A549 treated with GW870086 at 1 μM for 4 hours (cell line): Measurements from ENCODE around the gene RRP36. TPM values are rescaled to one million over a fixed set of nuclear protein-coding genes. Genes with fewer than 3 reads are reported as not detected.

Experiments used
- total RNA-seq: library from RNA; stranded (reverse); fragments of 200-300 nt; extraction: Qiagen RNA extraction; gene quantifications from 5 replicates; pipeline ENCODE4 v1.2.3, GENCODE V29; 2022; ENCODE audit warnings: low read depth

The RRP36 gene
- 70.0 to 78.6 TPM (median 71.7 TPM) in 5 replicates for total RNA-seq

DNA sequence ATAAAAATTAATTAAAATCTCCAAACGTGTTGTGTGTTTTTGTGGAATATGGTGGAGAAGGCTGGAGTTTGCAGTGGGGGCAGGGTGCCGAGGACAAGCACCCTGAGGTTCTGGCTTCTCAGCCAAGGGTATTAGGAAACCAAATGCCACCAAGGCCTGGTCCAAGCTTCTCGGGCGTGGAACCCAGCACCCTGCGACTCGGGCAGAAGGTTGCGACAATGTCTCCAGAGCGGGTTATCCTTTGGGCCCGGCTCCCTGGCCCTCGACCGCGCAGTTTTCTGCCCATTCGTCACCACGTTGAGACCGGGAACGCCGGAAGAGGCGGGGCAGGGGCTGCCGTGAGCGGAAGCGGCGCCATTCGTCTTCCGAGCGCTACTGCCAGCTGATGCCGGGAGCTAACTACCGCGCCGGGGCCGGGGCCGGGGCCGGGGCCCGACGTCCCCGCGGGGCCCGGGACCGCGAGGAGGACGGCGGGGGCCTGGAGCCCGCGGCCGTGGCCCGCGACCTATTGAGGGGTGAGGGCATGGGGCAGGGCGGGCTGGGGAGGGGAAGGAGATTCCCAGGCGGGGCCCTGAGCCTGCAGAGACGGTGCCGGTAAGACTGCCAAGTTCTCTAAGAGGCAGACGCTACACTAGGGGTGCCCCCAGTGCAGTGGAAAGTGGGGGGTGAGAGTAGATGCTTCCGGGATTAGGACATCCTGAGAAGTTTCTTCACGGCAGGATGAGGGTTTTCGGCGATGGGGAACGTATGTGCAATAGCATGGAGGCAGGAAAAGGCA, at the start of gene RRP36:
RRP36 (plus strand) TSS at position 354 of the 778 bp plus-strand sequence; CDS start at position 386, 32 bp downstream.

GRCh38 chr6:42978839-42979522, 42.4 kb upstream of the RRP36 start, which contains the start of gene PEX6:
PEX6 (minus strand) TSS chr6:42979181; CDS start chr6:42979150, 31 bp downstream.

DNA sequence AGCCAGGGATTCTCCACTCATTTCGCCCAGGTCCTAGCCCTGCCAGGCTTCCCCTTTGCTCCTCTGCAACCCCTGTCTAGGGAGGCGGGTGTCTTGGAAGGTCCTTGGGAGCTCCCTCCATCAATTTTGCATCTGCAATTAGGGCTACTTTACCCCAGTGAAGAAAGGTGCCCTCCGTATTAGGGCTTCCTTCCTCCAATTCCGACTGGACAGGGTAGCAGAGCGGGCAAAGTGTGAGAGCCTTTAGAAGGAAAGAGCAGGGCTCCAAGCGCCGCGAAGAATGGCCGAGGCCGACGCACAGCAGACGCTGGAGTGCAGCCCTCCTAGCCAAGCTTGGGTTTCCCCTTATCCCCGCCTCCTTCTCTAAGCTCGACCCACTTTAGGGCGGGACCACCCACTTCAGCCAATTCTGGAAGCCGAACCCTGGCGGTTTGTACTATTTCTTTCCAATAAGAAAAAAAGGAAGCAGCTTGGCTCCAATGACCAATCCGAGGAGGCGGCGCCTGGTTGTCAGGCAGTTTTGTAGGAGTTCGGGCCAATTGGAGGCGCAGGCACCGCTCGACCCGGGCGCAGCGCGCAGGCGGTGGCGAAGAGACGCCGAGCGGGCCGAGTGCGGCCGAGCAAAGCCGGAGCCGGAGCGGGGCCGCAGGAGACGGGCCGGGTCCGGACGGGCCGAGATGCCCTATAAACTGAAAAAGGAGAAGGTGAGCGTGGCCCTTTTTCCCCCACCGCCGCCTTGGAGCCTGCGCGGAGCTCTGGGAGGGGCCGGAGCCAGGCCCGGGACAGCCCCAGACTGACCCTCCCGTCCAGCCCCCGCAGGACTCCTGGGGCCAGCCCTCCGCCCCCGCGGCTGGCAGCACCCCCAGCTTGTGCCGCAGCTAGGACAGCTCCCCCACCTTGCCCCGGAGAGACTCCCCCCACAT, 37.2 kb upstream of the RRP36 start, which contains the start of gene PPP2R5D:
PPP2R5D (plus strand) TSS at position 570 of the 923 bp plus-strand sequence; CDS start at position 678, 108 bp downstream.

DNA sequence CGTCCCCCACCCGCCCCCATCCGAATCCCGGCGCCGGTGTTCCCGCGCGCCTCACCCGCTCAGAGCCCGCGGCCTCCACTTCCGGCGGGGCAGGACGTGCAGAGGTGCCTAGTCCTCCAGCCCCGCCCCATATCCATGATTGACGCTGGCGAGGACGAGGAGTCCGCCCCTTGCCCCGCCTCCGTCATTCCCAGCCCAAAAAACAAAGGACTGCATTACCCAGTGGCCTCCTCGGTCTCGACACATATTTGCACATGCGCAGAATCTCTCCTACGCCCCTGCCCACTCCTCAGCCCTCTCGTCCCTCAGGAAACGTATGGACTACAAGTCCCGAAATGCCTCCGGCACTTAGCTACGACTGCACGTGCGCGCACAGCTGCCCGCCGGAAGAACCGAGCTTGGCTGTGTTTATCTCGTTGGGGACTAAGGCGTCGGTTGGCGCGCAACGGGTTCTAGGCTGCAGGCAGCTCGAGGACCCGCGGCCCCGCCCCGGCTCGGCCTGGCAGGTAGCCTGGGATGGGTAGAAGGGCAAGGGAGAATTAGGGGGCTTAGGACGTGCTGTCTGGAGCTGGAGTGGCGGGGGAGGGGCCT, 7.5 kb upstream of the RRP36 start, which contains the start of the genes KLHDC3 and MEA1:
KLHDC3 (plus strand) TSS at position 407 of the 591 bp plus-strand sequence. CDS start 2,944 bp downstream, outside the sequence.
MEA1 (minus strand) TSS at position 104 of the 591 bp plus-strand sequence. CDS start 133 bp downstream, outside the sequence.

DNA sequence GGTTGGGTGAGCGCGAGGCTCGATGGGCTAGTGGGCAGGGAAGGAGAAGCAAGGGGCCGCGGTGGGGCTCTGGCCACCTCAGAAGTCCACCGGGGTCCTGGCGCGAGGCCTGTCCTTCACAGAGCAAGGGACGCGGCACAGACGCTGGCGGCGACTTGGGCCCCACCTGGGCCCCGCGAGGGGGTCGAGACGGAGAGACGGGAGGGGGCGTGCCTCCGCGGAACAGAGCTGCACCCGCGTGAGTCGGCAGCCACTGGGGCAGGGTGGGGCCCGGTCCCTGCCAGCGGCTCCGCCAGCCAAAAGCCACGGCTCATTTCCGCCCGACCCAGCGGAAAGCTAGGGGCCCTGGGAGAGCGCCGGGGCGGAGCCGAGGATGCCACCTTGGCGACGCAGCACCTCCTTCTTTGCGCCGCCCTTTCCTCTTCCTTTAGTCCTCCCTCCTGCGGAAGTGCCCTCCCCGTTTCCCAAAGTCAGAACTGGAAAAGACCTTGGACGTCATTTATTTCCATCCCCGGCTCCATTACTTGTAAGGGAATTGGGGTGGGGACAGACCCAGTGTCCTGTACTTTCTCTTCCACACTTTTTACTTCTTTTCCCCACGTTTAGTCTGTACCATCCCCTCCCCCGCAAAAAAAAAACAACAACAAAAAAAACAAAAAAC, 32.3 kb downstream of the RRP36 start, which contains the start of gene CUL7:
CUL7 (minus strand) TSS at position 307 of the 661 bp plus-strand sequence. CDS start 1,063 bp downstream, outside the sequence.

GRCh38 chr6:43059168-43060033, 38.0 kb downstream of the RRP36 start, which contains the start of the genes KLC4 and MRPL2:
KLC4 (plus strand) TSS chr6:43059631; CDS start chr6:43061336, 1,705 bp downstream.
MRPL2 (minus strand) TSS chr6:43059434; CDS start chr6:43059381, 53 bp downstream.

DNA sequence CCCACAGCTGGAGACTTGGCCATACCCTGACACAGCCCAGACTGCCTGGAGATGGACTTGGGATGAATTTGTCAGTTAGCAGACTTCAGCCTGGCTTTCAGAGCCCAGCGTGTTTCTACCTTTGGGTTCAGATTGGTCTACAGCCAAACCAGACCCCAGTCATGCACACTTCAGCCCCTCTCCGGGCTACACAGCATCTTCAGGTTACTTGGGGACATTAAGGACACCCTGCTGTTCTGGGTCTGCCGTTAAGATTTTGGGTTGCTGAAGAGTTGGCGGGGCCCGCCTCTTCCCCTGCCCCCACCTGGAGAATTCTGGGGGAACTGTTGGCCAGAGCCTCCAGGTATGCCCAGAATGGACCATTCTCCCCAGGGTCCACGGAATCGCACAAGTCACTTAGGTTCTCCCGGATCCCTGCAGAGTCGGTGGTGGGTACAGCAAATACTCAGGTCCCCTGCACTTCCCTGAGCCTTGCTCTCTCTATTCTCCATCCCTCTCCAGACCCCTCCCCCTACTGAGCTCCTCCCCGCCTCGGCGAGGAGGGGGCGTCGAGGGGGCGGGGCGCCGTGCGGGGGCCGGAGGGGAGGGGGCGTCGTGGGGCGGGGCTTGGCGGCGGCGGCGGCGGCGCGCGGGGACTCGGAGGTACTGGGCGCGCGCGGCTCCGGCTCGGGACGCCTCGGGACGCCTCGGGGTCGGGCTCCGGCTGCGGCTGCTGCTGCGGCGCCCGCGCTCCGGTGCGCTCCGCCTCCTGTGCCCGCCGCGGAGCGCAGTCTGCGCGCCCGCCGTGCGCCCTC, 54.4 kb downstream of the RRP36 start, which contains the start of gene PTK7:
PTK7 (plus strand) TSS at position 645 of the 794 bp plus-strand sequence. CDS start 175 bp downstream, outside the sequence.

Other genes with a start within 250 kb of the RRP36 start
- 2.2 to 3.1 TPM (median 2.9 TPM) in 5 replicates for gene BICRAL, start 239.6 kb upstream of the RRP36 start, total RNA-seq
- gene RPL7L1, start 142.0 kb upstream of the RRP36 start, total RNA-seq, result 65.0 to 86.6 TPM (median 65.7 TPM) in 5 replicates
- gene PTCRA, start 105.6 kb upstream of the RRP36 start, total RNA-seq, result not detected in 5 replicates
- 35.0 to 44.6 TPM (median 40.6 TPM) in 5 replicates for gene CNPY3, start 92.1 kb upstream of the RRP36 start, total RNA-seq
- 0.19 to 0.32 TPM in 2 of 5 replicates, not detected in the others for gene GNMT, start 60.9 kb upstream of the RRP36 start, total RNA-seq
- 6.7 to 9.4 TPM (median 8.7 TPM) in 5 replicates for gene PEX6, start 42.4 kb upstream of the RRP36 start, total RNA-seq
- gene PPP2R5D, start 37.1 kb upstream of the RRP36 start, total RNA-seq, result 22.6 to 28.0 TPM (median 26.5 TPM) in 5 replicates
- gene MEA1, start 7.7 kb upstream of the RRP36 start, total RNA-seq, result 87.9 to 98.7 TPM (median 93.7 TPM) in 5 replicates
- gene KLHDC3, start 7.4 kb upstream of the RRP36 start, total RNA-seq, result 24.7 to 28.7 TPM (median 26.6 TPM) in 5 replicates
- gene CUL7, start 32.2 kb downstream of the RRP36 start, total RNA-seq, result 6.2 to 8.3 TPM (median 6.9 TPM) in 5 replicates
- 51.5 to 69.5 TPM (median 54.8 TPM) in 5 replicates for gene MRPL2, start 37.8 kb downstream of the RRP36 start, total RNA-seq
- 5.1 to 8.2 TPM (median 6.4 TPM) in 5 replicates for gene KLC4, start 38.0 kb downstream of the RRP36 start, total RNA-seq
- gene PTK7, start 54.7 kb downstream of the RRP36 start, total RNA-seq, result 3.7 to 5.3 TPM (median 4.4 TPM) in 5 replicates
- 12.3 to 16.1 TPM (median 15.8 TPM) in 5 replicates for gene SRF, start 149.6 kb downstream of the RRP36 start, total RNA-seq
- 5.6 to 10.0 TPM (median 8.2 TPM) in 5 replicates for gene CUL9, start 160.6 kb downstream of the RRP36 start, total RNA-seq
- gene DNPH1, start 207.9 kb downstream of the RRP36 start, total RNA-seq, result 79.1 to 97.6 TPM (median 96.2 TPM) in 5 replicates
- 0.03 to 0.11 TPM (median 0.08 TPM) in 5 replicates for gene TTBK1, start 221.9 kb downstream of the RRP36 start, total RNA-seq